Measurements from ENCODE around the gene LRIT2.
A peak's percentile ranks its signal among the peaks of the same experiment; 100 is the strongest.

Gene LRIT2

GRCh38 chr10:84225427-84226173 is at the start of gene LRIT2:
TSS of gene LRIT2 (minus strand) at chr10:84225544. CDS start at chr10:84225520, 24 bp downstream.
- DNase-seq: no peak

- peak; percentile 40 for DNase-seq
Observed at GRCh38 chr10:84270708-84271107, 45.4 kb upstream of the LRIT2 start.

- no peak for DNase-seq
Observed at GRCh38 chr10:84269773-84270172, 44.4 kb upstream of the LRIT2 start.

GRCh38 chr10:84269162-84269561 is 43.8 kb upstream of the LRIT2 start:
- no peak for DNase-seq

- DNase-seq: peak; percentile 46
Observed at GRCh38 chr10:84267503-84268126, 42.3 kb upstream of the LRIT2 start.

GRCh38 chr10:84265418-84265817 is 40.1 kb upstream of the LRIT2 start:
- peak; percentile 47 for DNase-seq

- DNase-seq: peak; percentile 63
Observed at GRCh38 chr10:84264611-84265141, 39.3 kb upstream of the LRIT2 start.

- no peak for DNase-seq
Observed at GRCh38 chr10:84263716-84264115, 38.4 kb upstream of the LRIT2 start.

GRCh38 chr10:84262190-84262956 is 37.0 kb upstream of the LRIT2 start:
- DNase-seq: no peak

GRCh38 chr10:84261236-84261915 is 36.0 kb upstream of the LRIT2 start:
- no peak for DNase-seq

GRCh38 chr10:84258034-84258695 is 32.8 kb upstream of the LRIT2 start:
- no peak for DNase-seq

- DNase-seq: no peak
Observed at GRCh38 chr10:84257343-84258020, 32.1 kb upstream of the LRIT2 start.

GRCh38 chr10:84256510-84257342 is 31.4 kb upstream of the LRIT2 start:
- DNase-seq: peak; percentile 1

GRCh38 chr10:84254552-84255478 is 29.5 kb upstream of the LRIT2 start:
- no peak for DNase-seq

GRCh38 chr10:84248794-84249193 is 23.4 kb upstream of the LRIT2 start:
- no peak for DNase-seq

GRCh38 chr10:84247496-84247895 is 22.2 kb upstream of the LRIT2 start:
- no peak for DNase-seq

GRCh38 chr10:84244651-84245270 is 19.4 kb upstream of the LRIT2 start, which contains the start of gene RGR:
TSS of gene RGR (plus strand) at chr10:84245053. CDS start at chr10:84245091, 38 bp downstream.
- DNase-seq: peak; percentile 58

- DNase-seq: no peak
Observed at GRCh38 chr10:84243759-84244158, 18.4 kb upstream of the LRIT2 start.

GRCh38 chr10:84241185-84241790 is 15.9 kb upstream of the LRIT2 start, which contains the start of gene LRIT1:
TSS of gene LRIT1 (minus strand) at chr10:84241546. CDS start at chr10:84241439, 107 bp downstream.
- DNase-seq: no peak
